GM18909 (cell line): Measurements from ENCODE around the gene LYRM7.
"Not testable (repeated sequence)": the region's sequence is repeated elsewhere in the genome, so short reads cannot be mapped to it uniquely, and the experiment has no call there.

ENCODE experiments used
- ATAC-seq: cut with Tn5 transposase; IDR thresholded peaks from one replicate; pipeline ENCODE4 v1.9.1; 2021; ENCODE audit warnings: mild to moderate bottlenecking; ENCODE audit not compliant: unreplicated experiment, poor library complexity

LYRM7 gene

DNA sequence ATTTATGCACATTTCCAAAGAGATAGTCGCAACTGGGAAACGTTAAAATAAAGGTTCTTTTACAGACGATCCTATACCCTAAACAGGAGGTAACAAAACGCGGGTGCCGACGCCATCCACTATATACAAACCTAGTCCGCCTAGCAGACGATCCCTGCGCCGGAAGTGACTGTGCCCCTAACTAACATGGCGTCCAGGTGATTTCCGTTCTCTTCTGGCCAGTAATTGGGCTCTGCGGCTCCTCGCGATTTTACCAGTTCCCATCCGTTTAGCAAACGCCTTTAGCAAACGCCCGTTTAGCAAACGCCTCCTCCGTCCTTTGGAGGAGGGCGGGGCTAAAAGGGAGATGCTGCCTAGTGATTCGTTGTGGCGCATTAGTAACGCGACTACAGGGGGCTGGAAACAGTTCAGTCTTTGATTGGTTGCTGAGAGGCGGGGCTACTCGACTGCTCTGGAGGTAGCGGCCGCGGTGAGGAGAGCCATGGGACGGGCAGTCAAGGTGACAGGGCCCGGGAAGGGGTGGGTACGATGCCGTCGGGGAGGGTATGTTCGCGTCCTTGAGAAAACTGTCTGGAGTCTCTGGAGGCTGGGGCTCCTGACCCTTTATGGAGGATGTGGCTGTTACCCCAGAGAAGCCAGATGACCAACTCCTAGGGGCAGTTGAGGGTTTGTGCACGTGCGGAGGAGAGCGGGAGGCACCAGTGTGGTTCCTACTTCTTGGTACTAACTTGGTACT lies at the start of gene LYRM7:
Gene LYRM7 (plus strand): TSS at position 405 of the 736 bp plus-strand sequence. CDS start 77 bp downstream, at position 482.
- ATAC-seq, result peak; percentile 98

GRCh38 chr5:131127244-131127643 lies 43.5 kb upstream of the LYRM7 start:
- ATAC-seq, result not testable (repeated sequence)

DNA sequence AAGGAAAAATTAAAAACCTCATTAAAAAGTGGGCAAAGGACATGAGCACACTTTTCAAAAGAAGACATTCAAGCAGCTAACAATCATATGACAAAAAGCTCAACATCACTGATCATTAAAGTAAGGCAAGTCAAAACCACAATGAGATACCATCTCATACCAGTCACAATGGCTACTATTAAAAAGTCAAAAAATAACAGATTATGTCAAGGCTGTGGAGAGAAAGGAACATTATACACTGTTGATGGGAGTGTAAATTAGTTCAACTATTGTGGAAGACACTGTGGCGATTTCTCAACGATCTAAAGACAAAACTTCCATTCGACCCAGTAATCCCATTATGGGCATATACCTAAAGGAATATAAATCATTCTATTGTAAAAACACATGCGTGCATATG lies 41.4 kb upstream of the LYRM7 start:
- no peak for ATAC-seq

DNA sequence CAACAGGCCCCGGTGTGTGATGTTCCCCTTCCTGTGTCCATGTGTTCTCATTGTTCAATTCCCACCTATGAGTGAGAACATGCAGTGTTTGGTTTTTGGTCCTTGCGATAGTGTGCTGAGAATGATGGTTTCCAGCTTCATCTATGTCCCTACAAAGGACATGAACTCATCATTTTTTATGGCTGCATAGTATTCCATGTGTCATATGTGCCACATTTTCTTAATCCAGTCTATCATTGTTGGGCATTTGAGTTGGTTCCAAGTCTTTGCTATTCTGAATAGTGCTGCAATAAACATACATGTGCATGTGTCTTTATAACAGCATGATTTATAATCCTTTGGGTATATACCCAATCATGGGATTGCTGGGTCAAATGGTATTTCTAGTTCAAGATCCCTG lies 37.7 kb upstream of the LYRM7 start:
- ATAC-seq, result not testable (repeated sequence)

DNA sequence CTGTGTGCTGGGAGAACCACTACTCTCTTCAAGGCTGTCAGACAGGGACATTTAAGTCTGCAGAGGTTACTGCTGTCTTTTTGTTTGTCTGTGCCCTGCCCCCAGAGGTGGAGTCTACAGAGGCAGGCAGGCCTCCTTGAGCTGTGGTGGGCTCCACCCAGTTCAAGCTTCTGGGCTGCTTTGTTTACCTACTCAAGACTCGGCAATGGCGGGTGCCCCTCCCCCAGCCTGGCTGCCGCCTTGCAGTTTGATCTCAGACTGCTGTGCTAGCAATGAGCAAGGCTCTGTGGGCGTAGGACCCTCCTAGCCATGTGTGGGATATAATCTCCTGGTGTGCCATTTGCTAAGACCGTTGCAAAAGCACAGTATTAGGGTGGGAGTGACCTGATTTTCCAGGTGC lies 32.3 kb upstream of the LYRM7 start:
- ATAC-seq, result not testable (repeated sequence)

DNA sequence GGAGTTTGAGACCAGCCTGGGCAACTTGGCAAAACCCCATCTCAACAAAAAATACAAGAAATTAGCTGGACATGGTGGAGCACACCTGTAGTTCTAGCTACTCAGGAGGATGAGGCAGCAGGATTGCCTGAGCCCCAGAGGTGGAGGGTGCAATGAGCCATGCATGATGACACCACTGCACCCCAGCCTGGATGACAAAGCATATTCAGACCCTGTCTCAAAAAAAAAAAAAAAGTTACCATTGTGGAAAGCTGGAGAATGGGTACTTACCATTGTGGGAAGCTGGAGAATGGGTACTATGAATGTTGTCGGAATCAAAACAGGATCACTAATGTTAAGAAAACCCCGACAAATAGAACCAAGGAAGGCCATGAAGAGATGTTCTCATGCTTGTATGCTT lies 31.4 kb upstream of the LYRM7 start:
- ATAC-seq, result no peak

DNA sequence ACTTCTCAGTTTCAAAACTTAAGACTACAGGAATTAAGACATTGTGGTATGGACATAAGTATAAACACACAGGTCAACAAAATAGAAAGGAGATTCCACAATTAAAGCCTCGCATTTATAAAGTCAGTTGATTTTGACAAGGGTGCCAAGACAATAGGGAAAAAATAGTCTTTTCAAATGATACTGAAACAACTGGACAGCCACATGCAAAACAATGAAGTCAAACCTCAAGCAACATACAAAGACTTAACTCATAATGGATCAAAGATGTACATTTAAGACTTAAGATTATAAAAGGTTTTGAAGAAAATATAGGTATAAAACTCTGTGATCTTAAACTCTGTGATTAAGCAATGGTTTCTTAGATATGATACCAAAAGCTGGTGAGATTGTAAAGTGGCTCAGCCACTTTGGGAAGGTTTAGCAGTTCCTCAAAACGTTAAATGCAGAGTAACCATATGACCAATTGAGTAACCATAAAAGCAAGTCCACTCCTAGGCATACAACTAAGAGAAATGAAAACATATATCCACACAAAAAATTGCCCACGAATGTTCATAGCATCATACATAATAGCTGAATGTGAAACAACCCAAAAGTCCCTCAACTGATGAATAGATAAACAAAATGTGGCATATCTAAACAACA lies 27.6 kb upstream of the LYRM7 start:
- ATAC-seq, result no peak

- no peak for ATAC-seq
These were observed 23.5 kb upstream of the LYRM7 start for GRCh38 chr5:131147258-131147657.

DNA sequence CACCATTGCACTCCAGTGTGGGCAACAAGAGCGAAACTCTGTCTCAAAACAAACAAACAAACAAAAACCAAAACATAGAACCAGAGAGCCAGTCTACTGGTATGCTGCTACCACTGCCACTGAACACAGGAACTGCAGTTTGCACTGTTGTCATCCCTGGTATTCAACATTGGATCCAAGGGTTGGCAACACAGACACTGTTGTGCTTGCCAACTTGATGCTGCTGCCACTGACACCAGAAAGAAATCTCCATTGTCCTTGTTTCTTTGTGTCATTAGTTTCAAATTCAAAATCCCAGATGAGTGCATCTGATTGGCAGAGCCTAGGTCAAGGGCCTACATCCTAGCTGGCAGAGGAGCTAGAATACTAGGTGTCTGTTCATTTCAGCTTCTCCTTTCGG lies 21.9 kb upstream of the LYRM7 start:
- no peak for ATAC-seq

- no peak for ATAC-seq
These were observed 20.3 kb upstream of the LYRM7 start for GRCh38 chr5:131150408-131150807.

- no peak for ATAC-seq
These were observed 19.5 kb upstream of the LYRM7 start for GRCh38 chr5:131151216-131151615.

DNA sequence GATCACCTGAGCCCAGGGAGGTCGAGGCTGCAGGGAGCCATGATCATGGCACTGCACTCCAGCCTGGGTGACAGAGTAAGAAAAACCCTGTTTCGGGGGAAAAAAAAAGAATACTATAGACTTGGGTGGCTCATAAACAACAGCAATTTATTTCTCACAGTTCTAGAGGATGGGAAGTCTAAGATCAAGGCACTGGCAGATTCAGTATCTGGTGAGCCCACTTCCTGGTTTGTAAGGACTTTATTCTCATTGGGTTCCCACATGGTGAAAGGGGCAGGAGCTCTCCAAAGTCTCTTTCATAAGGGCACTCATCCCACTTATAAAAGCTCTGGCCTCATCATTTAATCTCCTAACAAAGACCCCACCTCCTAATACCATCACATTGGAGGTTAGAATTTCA lies 14.4 kb upstream of the LYRM7 start:
- no peak for ATAC-seq

- ATAC-seq, result no peak
These were observed 13.8 kb upstream of the LYRM7 start for GRCh38 chr5:131156957-131157356.

- ATAC-seq, result no peak
These were observed 10.6 kb upstream of the LYRM7 start for GRCh38 chr5:131160134-131160533.

GRCh38 chr5:131163276-131164119 lies 7.2 kb upstream of the LYRM7 start:
- no peak for ATAC-seq

- ATAC-seq, result peak; percentile 76
These were observed 6.3 kb upstream of the LYRM7 start for GRCh38 chr5:131164191-131165118.

DNA sequence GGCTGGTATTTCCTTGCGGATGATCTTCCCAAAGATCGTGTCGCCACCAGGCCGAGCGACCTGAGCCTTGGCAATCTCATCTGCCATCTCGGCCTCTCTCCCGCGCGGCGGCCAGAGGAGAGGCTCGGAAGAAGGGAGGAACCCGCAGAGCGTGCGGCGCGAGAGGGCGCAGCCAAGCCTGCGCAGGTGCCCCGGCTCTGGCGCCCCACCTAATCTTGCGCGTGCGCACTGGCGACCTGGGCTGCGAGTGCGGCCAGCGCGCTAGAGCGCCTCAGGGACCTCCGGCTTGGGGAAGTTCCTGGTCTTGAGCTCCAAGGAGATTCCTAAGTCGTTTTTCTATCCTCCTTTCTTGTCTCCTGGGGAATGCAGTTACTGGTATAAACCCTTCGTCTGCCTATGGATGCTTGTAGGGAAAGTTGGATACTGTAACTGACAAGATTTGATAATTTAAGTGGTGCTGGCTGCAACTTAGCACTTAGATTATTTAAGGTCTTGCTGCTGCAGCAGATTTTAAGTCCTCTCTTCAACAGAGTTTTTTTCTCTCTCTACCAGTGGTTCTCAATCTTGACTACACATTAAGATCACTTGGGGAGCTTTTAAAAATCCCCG lies 5.5 kb upstream of the LYRM7 start, which contains the start of gene HINT1:
Gene HINT1 (minus strand): TSS at position 138 of the 609 bp plus-strand sequence. CDS start 51 bp downstream, at position 87.
- peak; percentile 85 for ATAC-seq

GRCh38 chr5:131167615-131168014 lies 3.1 kb upstream of the LYRM7 start:
- no peak for ATAC-seq

- no peak for ATAC-seq
These were observed 769 bp upstream of the LYRM7 start for GRCh38 chr5:131169810-131170539.
